Astrocyte (in vitro differentiated cells and primary cell): Measurements from ENCODE around the gene IFT74. TPM values are rescaled to one million over a fixed set of nuclear protein-coding genes. Genes with fewer than 3 reads are reported as not detected.
A peak's percentile ranks its signal among the peaks of the same experiment; 100 is the strongest.

Source experiments
- DNase-seq: peaks from one replicate; pipeline ENCODE4 v3.0.0-alpha.2; 2010; ENCODE audit warnings: low read depth
- FAIRE-seq: peaks from 2 replicates; lab custom pipeline; 2011; peaks lifted over from hg19 to GRCh38; lab: Jason Lieb, UNC
- H2AFZ ChIP-seq: 2 replicates; pipeline ENCODE4 v1.6.0; 2012; ENCODE audit warnings: low read depth, low read length, inconsistent platforms
- H3K27ac ChIP-seq: 2 replicates; pipeline ENCODE4 v1.5.1; 2011; ENCODE audit warnings: low read depth, low read length, inconsistent platforms
- H3K27me3 ChIP-seq: 2 replicates; pipeline ENCODE4 v1.6.0; 2011; ENCODE audit warnings: low read length, inconsistent platforms; ENCODE audit not compliant: insufficient read depth
- H3K36me3 ChIP-seq: 2 replicates; pipeline ENCODE4 v1.5.1; 2011; ENCODE audit warnings: low read length, inconsistent platforms; ENCODE audit not compliant: insufficient read depth
- H3K4me1 ChIP-seq: 2 replicates; pipeline ENCODE4 v1.5.1; 2011; ENCODE audit warnings: low read length, inconsistent platforms; ENCODE audit not compliant: insufficient read depth
- H3K4me2 ChIP-seq: 2 replicates; pipeline ENCODE4 v1.6.0; 2012; ENCODE audit warnings: low read length, inconsistent platforms
- H3K4me3 ChIP-seq: 2 replicates; pipeline ENCODE4 v1.5.1; 2011; ENCODE audit warnings: low read depth, mild to moderate bottlenecking, low read length, inconsistent platforms; ENCODE audit not compliant: insufficient read depth
- H3K79me2 ChIP-seq: 2 replicates; pipeline ENCODE4 v1.6.0; 2012; ENCODE audit warnings: mild to moderate bottlenecking, low read length, inconsistent platforms; ENCODE audit not compliant: insufficient read depth
- H3K9ac ChIP-seq: 2 replicates; pipeline ENCODE4 v1.6.0; 2012; ENCODE audit warnings: mild to moderate bottlenecking, low read length, inconsistent platforms
- H3K9me3 ChIP-seq: 2 replicates; pipeline ENCODE4 v1.5.1; 2012; ENCODE audit warnings: low read depth, mild to moderate bottlenecking, low read length, inconsistent platforms; ENCODE audit not compliant: insufficient read depth
- H4K20me1 ChIP-seq: 2 replicates; pipeline ENCODE4 v1.6.0; 2012; ENCODE audit warnings: low read length, inconsistent platforms; ENCODE audit not compliant: insufficient read depth
- H3K27ac Mint-ChIP-seq: one replicate; pipeline ENCODE4 v1.8.0; 2021; ENCODE audit warnings: mild to moderate bottlenecking, mixed read lengths; ENCODE audit not compliant: unreplicated experiment
- H3K27me3 Mint-ChIP-seq: one replicate; pipeline ENCODE4 v1.8.0; 2021; ENCODE audit warnings: low read depth, mixed read lengths; ENCODE audit not compliant: unreplicated experiment
- H3K36me3 Mint-ChIP-seq: one replicate; pipeline ENCODE4 v1.8.0; 2021; ENCODE audit warnings: low read depth, mixed read lengths; ENCODE audit not compliant: unreplicated experiment
- H3K4me1 Mint-ChIP-seq: one replicate; pipeline ENCODE4 v1.8.0; 2021; ENCODE audit warnings: low read depth, mixed read lengths; ENCODE audit not compliant: unreplicated experiment
- H3K4me3 Mint-ChIP-seq: one replicate; pipeline ENCODE4 v1.8.0; 2021; ENCODE audit warnings: mild to moderate bottlenecking, moderate library complexity, mixed read lengths; ENCODE audit not compliant: unreplicated experiment
- H3K9me3 Mint-ChIP-seq: one replicate; pipeline ENCODE4 v1.8.0; 2021; ENCODE audit warnings: mild to moderate bottlenecking, mixed read lengths; ENCODE audit not compliant: unreplicated experiment
- CTCF ChIP-seq: IDR thresholded peaks from 2 replicates; pipeline ENCODE4 v1.5.1; 2011; ENCODE audit warnings: low read depth, mild to moderate bottlenecking, inconsistent platforms, low read length, moderate library complexity; ENCODE audit not compliant: insufficient read depth
- EZH2 ChIP-seq: IDR thresholded peaks from 2 replicates; pipeline ENCODE4 v1.6.1; 2012; ENCODE audit warnings: mild to moderate bottlenecking, low read length, inconsistent platforms; ENCODE audit not compliant: insufficient read depth
- total RNA-seq: library from RNA; stranded (reverse); gene quantifications from 2 replicates; pipeline ENCODE4 v1.2.1, GENCODE V29; 2021

Gene IFT74
- total RNA-seq, 1 donor from 2014 or later: 10.9 TPM

- H4K20me1 ChIP-seq: no peaks in the 10 kb centered on the region
- no peak overlapping the region for H2AFZ ChIP-seq
- H3K79me2 ChIP-seq: no peaks in the 10 kb centered on the region
- TF ChIP-seq CTCF (no peak), EZH2 (no peak)
- H3K4me2 ChIP-seq: no peak overlapping the region
- no peak overlapping the region for H3K4me3 Mint-ChIP-seq
- H3K27ac ChIP-seq: no peak overlapping the region
- no peaks in the 10 kb centered on the region for H3K4me1 Mint-ChIP-seq
- peak; percentile 20 for FAIRE-seq
- H3K4me1 ChIP-seq: no peaks in the 10 kb centered on the region
- H3K36me3 Mint-ChIP-seq: peaks cover 7% of the 10 kb centered on the region
- no peak overlapping the region for H3K9ac ChIP-seq
- no peaks in the 10 kb centered on the region for H3K9me3 Mint-ChIP-seq
- no peak overlapping the region for H3K27ac Mint-ChIP-seq
- H3K27me3 ChIP-seq: no peaks in the 10 kb centered on the region
- no peaks in the 10 kb centered on the region for H3K36me3 ChIP-seq
- H3K9me3 ChIP-seq: no peaks in the 10 kb centered on the region
- H3K27me3 Mint-ChIP-seq: no peaks in the 10 kb centered on the region
- DNase-seq: no peak
- no peak overlapping the region for H3K4me3 ChIP-seq
Measured at GRCh38 chr9:27037499-27037898, 81.3 kb downstream of the IFT74 start.

- Mint-ChIP-seq H3K27ac (no peak overlapping the region), H3K36me3 (peaks cover 7% of the 10 kb centered on the region), H3K4me1 (no peaks in the 10 kb centered on the region), H3K4me3 (no peak overlapping the region), H3K9me3 (no peaks in the 10 kb centered on the region), H3K27me3 (no peaks in the 10 kb centered on the region)
- no peaks in the 10 kb centered on the region for H3K79me2 ChIP-seq
- no peak overlapping the region for H2AFZ ChIP-seq
- FAIRE-seq: no peak
- H4K20me1 ChIP-seq: no peaks in the 10 kb centered on the region
- H3K9me3 ChIP-seq: no peaks in the 10 kb centered on the region
- no peaks in the 10 kb centered on the region for H3K27me3 ChIP-seq
- TF ChIP-seq EZH2 (no peak), CTCF (no peak)
- H3K4me2 ChIP-seq: no peak overlapping the region
- H3K36me3 ChIP-seq: no peaks in the 10 kb centered on the region
- no peak overlapping the region for H3K27ac ChIP-seq
- no peaks in the 10 kb centered on the region for H3K4me1 ChIP-seq
- no peak for DNase-seq
- H3K4me3 ChIP-seq: no peak overlapping the region
- no peak overlapping the region for H3K9ac ChIP-seq
Measured at GRCh38 chr9:27041746-27042145, 85.5 kb downstream of the IFT74 start.

GRCh38 chr9:27042476-27042875 is 86.3 kb downstream of the IFT74 start:
- TF ChIP-seq CTCF (no peak), EZH2 (no peak)
- H4K20me1 ChIP-seq: no peaks in the 10 kb centered on the region
- Mint-ChIP-seq H3K9me3 (no peaks in the 10 kb centered on the region), H3K27ac (no peak overlapping the region), H3K4me1 (no peaks in the 10 kb centered on the region), H3K36me3 (peaks cover 7% of the 10 kb centered on the region), H3K4me3 (no peak overlapping the region), H3K27me3 (no peaks in the 10 kb centered on the region)
- H3K4me2 ChIP-seq: no peak overlapping the region
- no peaks in the 10 kb centered on the region for H3K79me2 ChIP-seq
- H3K36me3 ChIP-seq: no peaks in the 10 kb centered on the region
- no peaks in the 10 kb centered on the region for H3K4me1 ChIP-seq
- no peaks in the 10 kb centered on the region for H3K9me3 ChIP-seq
- H3K27ac ChIP-seq: no peak overlapping the region
- no peak overlapping the region for H2AFZ ChIP-seq
- DNase-seq: no peak
- H3K4me3 ChIP-seq: no peak overlapping the region
- H3K27me3 ChIP-seq: no peaks in the 10 kb centered on the region
- H3K9ac ChIP-seq: no peak overlapping the region
- FAIRE-seq: no peak
